ENCODE measurements around the gene ADAM23.

GRCh38 chr2:206418968-206419367, 24.4 kb upstream of the ADAM23 start:
- TF ChIP-seq CTCF (IDR thresholded peaks at IDR 0.05; ENCODE audit: low read length) (no peak), EZH2 (IDR thresholded peaks at IDR 0.05; ENCODE audit: borderline replicate concordance, low read length) (no peak)
